GM12878 (cell line): ENCODE data around the gene KCNK13.
"Not testable (repeated sequence)": the region's sequence is repeated elsewhere in the genome, so short reads cannot be mapped to it uniquely, and the experiment has no call there.

Experiments
- ATF3 ChIP-seq: IDR thresholded peaks from 2 replicates; pipeline ENCODE4 v1.6.1; 2011; ENCODE audit warnings: low read depth, mild to moderate bottlenecking, low read length, moderate library complexity, borderline replicate concordance; ENCODE audit errors: extremely low read depth
- CTCF ChIP-seq, 3 experiments: IDR thresholded peaks in 2 of 3; conservative IDR thresholded peaks in 1 of 3; 2 replicates each; pipeline ENCODE4 v1.5.1; 2011; ENCODE audit warnings: low read depth in 3 of 3, low read length in 3 of 3, mild to moderate bottlenecking in 3 of 3, control low read depth in 2 of 3, moderate library complexity in 2 of 3, inconsistent platforms in 1 of 3, mixed read lengths in 1 of 3; ENCODE audit not compliant: control insufficient read depth in 2 of 3, insufficient read depth in 1 of 3; ENCODE audit errors: extremely low read depth in 1 of 3
- FOXM1 ChIP-seq: IDR thresholded peaks from 2 replicates; pipeline ENCODE4 v1.6.1; 2012; ENCODE audit warnings: low read depth, mild to moderate bottlenecking, inconsistent platforms, low read length, moderate library complexity
- MXI1 ChIP-seq: fragments of 150-350 bp; IDR thresholded peaks from 2 replicates; pipeline ENCODE4 v1.6.1; 2011; ENCODE audit warnings: low read depth, mild to moderate bottlenecking, inconsistent platforms, low read length, improper control_type of control experiment
- POLR2A ChIP-seq: IDR thresholded peaks from 2 replicates; pipeline ENCODE4 v1.6.1; 2011; ENCODE audit warnings: low read depth, mild to moderate bottlenecking, low read length
- RCOR1 ChIP-seq: conservative IDR thresholded peaks from 2 replicates; pipeline ENCODE4 v1.6.1; 2012; ENCODE audit warnings: low read depth, low read length, improper control_type of control experiment
- SREBF1 ChIP-seq: IDR thresholded peaks from 2 replicates; pipeline ENCODE4 v1.6.1; 2012; ENCODE audit warnings: mild to moderate bottlenecking, low read length
- WRNIP1 ChIP-seq: IDR thresholded peaks from 2 replicates; pipeline ENCODE4 v1.6.1; 2011; ENCODE audit warnings: low read depth, low read length, improper control_type of control experiment, borderline replicate concordance
- TF ChIP-seq, protein P1 (sequence below): IDR thresholded peaks from 2 replicates; pipeline ENCODE4 v1.6.1; 2011; ENCODE audit warnings: mild to moderate bottlenecking, low read depth, low read length, moderate library complexity; ENCODE audit not compliant: insufficient replicate concordance

DNA sequence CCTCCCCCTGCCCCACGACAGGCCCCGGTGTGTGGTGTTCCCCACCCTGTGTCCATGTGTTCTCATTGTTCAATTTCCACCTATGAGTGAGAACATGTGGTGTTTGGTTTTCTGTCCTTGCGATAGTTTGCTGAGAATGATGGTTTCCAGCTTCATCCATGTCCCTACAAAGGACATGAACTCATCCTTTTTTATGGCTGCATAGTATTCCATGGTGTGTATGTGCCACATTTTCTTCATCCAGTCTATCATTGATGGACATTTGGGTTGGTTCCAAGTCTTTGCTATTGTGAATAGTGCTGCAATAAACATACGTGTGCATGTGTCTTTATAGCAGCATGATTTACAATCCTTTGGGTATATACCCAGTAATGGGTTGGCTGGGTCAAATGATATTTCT is 35.2 kb upstream of the KCNK13 start:
- TF ChIP-seq, protein P1, sequence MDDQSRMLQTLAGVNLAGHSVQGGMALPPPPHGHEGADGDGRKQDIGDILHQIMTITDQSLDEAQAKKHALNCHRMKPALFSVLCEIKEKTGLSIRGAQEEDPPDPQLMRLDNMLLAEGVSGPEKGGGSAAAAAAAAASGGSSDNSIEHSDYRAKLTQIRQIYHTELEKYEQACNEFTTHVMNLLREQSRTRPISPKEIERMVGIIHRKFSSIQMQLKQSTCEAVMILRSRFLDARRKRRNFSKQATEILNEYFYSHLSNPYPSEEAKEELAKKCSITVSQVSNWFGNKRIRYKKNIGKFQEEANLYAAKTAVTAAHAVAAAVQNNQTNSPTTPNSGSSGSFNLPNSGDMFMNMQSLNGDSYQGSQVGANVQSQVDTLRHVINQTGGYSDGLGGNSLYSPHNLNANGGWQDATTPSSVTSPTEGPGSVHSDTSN: not testable (repeated sequence)
- TF ChIP-seq CTCF (IDR thresholded peaks at IDR 0.05 in 2 of 3, conservative IDR thresholded peaks at IDR 0.05 in 1 of 3; ENCODE audit: control insufficient read depth in 2 of 3, extremely low read depth in 1 of 3, insufficient read depth in 1 of 3, low read depth in 3 of 3, low read length in 3 of 3); POLR2A; FOXM1; WRNIP1; SREBF1; ATF3; RCOR1; MXI1: not testable (repeated sequence)
